Keratinocyte (primary cell): Measurements from ENCODE around the gene COMMD4.
"Not testable (repeated sequence)": the region's sequence is repeated elsewhere in the genome, so short reads cannot be mapped to it uniquely, and the experiment has no call there.

Source experiments
- EZH2 ChIP-seq: IDR thresholded peaks from one replicate; pipeline ENCODE4 v1.6.1; 2012; ENCODE audit warnings: inconsistent platforms, mild to moderate bottlenecking, low read length, moderate library complexity
- TF ChIP-seq, protein P1 (sequence below), 3 experiments: IDR thresholded peaks in 1 of 3; conservative IDR thresholded peaks in 1 of 3; optimal IDR thresholded peaks in 1 of 3; 2 replicates in 2 of 3; 3 replicates in 1 of 3; pipeline versions ENCODE3 to v1.5.1; 2011; ENCODE audit warnings: low read length in 3 of 3, mild to moderate bottlenecking in 3 of 3, moderate library complexity in 2 of 3, control low read depth in 1 of 3, inconsistent platforms in 1 of 3; ENCODE audit not compliant: insufficient read depth in 2 of 3; ENCODE audit errors: extremely low read depth in 1 of 3

DNA sequence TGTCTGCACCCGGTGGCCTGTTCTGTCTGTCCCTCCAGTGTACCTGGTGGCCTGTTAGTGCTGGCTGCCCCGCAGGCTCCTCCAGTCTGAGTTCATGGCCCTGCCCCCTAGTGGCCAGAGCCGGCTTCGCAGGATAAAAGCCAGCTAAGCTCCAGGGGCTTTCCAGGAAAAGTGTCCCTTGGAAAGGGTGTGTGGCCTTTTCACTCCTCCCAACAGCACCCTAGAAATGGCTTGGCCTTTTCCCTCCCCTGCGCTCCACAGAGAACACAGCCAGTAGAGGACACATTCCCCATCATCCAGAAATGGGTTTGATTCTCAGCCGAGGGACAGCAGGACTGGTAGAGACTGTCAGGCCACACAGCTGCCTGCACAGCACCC is 36.6 kb upstream of the COMMD4 start:
- TF ChIP-seq, protein P1, sequence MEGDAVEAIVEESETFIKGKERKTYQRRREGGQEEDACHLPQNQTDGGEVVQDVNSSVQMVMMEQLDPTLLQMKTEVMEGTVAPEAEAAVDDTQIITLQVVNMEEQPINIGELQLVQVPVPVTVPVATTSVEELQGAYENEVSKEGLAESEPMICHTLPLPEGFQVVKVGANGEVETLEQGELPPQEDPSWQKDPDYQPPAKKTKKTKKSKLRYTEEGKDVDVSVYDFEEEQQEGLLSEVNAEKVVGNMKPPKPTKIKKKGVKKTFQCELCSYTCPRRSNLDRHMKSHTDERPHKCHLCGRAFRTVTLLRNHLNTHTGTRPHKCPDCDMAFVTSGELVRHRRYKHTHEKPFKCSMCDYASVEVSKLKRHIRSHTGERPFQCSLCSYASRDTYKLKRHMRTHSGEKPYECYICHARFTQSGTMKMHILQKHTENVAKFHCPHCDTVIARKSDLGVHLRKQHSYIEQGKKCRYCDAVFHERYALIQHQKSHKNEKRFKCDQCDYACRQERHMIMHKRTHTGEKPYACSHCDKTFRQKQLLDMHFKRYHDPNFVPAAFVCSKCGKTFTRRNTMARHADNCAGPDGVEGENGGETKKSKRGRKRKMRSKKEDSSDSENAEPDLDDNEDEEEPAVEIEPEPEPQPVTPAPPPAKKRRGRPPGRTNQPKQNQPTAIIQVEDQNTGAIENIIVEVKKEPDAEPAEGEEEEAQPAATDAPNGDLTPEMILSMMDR (optimal IDR thresholded peaks at IDR 0.05 in 1 of 3, IDR thresholded peaks at IDR 0.05 in 1 of 3, conservative IDR thresholded peaks at IDR 0.05 in 1 of 3; ENCODE audit: extremely low read depth in 1 of 3, insufficient read depth in 2 of 3, low read length in 3 of 3): peak in 1 of 3 experiments; percentile 31
- not testable (repeated sequence) for TF ChIP-seq EZH2
